K562 (cell line): ENCODE data around the gene KCNK3. TPM values are rescaled to one million over a fixed set of nuclear protein-coding genes. Genes with fewer than 3 reads are reported as not detected.

Experiments
- ARID1B ChIP-seq: fragments of 450-650 bp; IDR thresholded peaks from 2 replicates; pipeline ENCODE4 v1.6.1; 2016; ENCODE audit warnings: antibody characterized with exemption, mild to moderate bottlenecking, inconsistent platforms
- DMBX1 ChIP-seq: fragments of 250-450 bp; sonication (Bioruptor Pico); IDR thresholded peaks from 2 replicates; pipeline ENCODE4 v1.8.0; 2022; ENCODE audit warnings: inconsistent platforms, mild to moderate bottlenecking, moderate library complexity, borderline replicate concordance
- FOS ChIP-seq: IDR thresholded peaks from 3 replicates; pipeline ENCODE4 v1.6.1; 2011; ENCODE audit not compliant: insufficient read length; ENCODE audit errors: extremely low read depth
- MCM7 ChIP-seq, 2 experiments: fragments of 450-650 bp; IDR thresholded peaks; 2 replicates each; pipeline ENCODE4 v1.6.1; 2016 to 2018
- MYC ChIP-seq, 2 experiments: fragments of 250-450 bp in 1 of 2; sonication (Bioruptor Pico) in 1 of 2; IDR thresholded peaks; 2 replicates each; pipeline versions ENCODE4 v1.5.1 to v1.6.1; 2012 to 2021; ENCODE audit warnings: low read depth in 2 of 2, borderline replicate concordance in 1 of 2, improper control_type of control experiment in 1 of 2, low read length in 1 of 2, mild to moderate bottlenecking in 1 of 2, moderate library complexity in 1 of 2
- NFIC ChIP-seq: fragments of 450-650 bp; IDR thresholded peaks from 2 replicates; pipeline ENCODE4 v1.6.1; 2017; ENCODE audit warnings: mild to moderate bottlenecking, inconsistent platforms
- NR4A1 ChIP-seq, 2 experiments: fragments of 250-450 bp in 1 of 2; fragments of 450-650 bp in 1 of 2; sonication (Bioruptor Pico) in 1 of 2; IDR thresholded peaks; 2 replicates each; pipeline versions ENCODE4 v1.4.0 to v1.6.1; 2016 to 2020; ENCODE audit warnings: mild to moderate bottlenecking in 2 of 2, missing compliant biosample characterization in 1 of 2, missing genetic modification characterization in 1 of 2, moderate library complexity in 1 of 2
- PHF20 ChIP-seq: fragments of 450-650 bp; IDR thresholded peaks from 2 replicates; pipeline ENCODE4 v1.6.1; 2018; ENCODE audit not compliant: partially characterized antibody
- POLR2G ChIP-seq: fragments of 200-400 bp; formaldehyde crosslinking; IDR thresholded peaks from 2 replicates; pipeline ENCODE4 v1.6.1; 2017; ENCODE audit warnings: low read depth, mild to moderate bottlenecking, antibody characterized with exemption, low read length, moderate library complexity
- SIX5 ChIP-seq, 2 experiments: IDR thresholded peaks; 2 replicates each; pipeline ENCODE4 v1.6.1; 2011; ENCODE audit warnings: low read length in 2 of 2, borderline replicate concordance in 1 of 2, low read depth in 1 of 2, mild to moderate bottlenecking in 1 of 2, moderate library complexity in 1 of 2; ENCODE audit not compliant: insufficient read depth in 1 of 2
- TCF3 ChIP-seq: sonication (generic); formaldehyde crosslinking; IDR thresholded peaks from 2 replicates; pipeline ENCODE4 v1.4.0; 2020; ENCODE audit warnings: mild to moderate bottlenecking, missing genetic modification reagents
- U2AF1 ChIP-seq: fragments of 200-400 bp; formaldehyde crosslinking; optimal IDR thresholded peaks from 2 replicates; pipeline ENCODE3; 2017; ENCODE audit warnings: mild to moderate bottlenecking, low read depth, low read length, moderate library complexity
- ZNF175 ChIP-seq: fragments of 200-800 bp; sonication (Bioruptor generic); IDR thresholded peaks from 2 replicates; pipeline ENCODE4 v1.6.1; 2016; ENCODE audit warnings: low read depth, mild to moderate bottlenecking, missing genetic modification characterization, missing compliant biosample characterization
- ZNF23 ChIP-seq: fragments of 250-450 bp; sonication (Bioruptor Pico); IDR thresholded peaks from 2 replicates; pipeline ENCODE4 v1.4.0; 2020; ENCODE audit warnings: mild to moderate bottlenecking
- ZNF766 ChIP-seq: fragments of 200-800 bp; sonication (Bioruptor generic); conservative IDR thresholded peaks from 2 replicates; pipeline ENCODE4 v1.6.1; 2016; ENCODE audit warnings: missing genetic modification characterization, missing compliant biosample characterization
- polyA plus RNA-seq, 8 experiments: library from polyadenylated mRNA; depleted of rRNA in 4 of 8; stranded (reverse) in 5 of 8; unstranded in 3 of 8; fragments of >200 nt; fragmentation: Nextera tagmentation in 2 of 8; fragmentation: Illumina TruSeq in 1 of 8; extraction: Ambion mirVana in 2 of 8; extraction: Trizol in 1 of 8; gene quantifications; 2 replicates each; pipeline versions ENCODE4 v1.2.1 to v1.2.3, GENCODE V29; 2011 to 2014; ENCODE audit warnings: inconsistent platforms in 1 of 8, missing spikeins in 1 of 8
- total RNA-seq, 7 experiments: library from RNA; depleted of rRNA in 6 of 7; stranded (reverse); fragments of >200 nt in 6 of 7; fragmentation: Illumina TruSeq in 2 of 7; extraction: Trizol in 2 of 7; gene quantifications; 2 replicates each; pipeline versions ENCODE4 v1.2.1 to v1.2.3, GENCODE V29; 2011 to 2021; ENCODE audit warnings: low replicate concordance in 1 of 7
- TF ChIP-seq, protein P1 (sequence below), 3 experiments: IDR thresholded peaks in 2 of 3; conservative IDR thresholded peaks in 1 of 3; 2 replicates each; pipeline ENCODE4 v1.5.1; 2011 to 2012; ENCODE audit warnings: low read length in 3 of 3, mild to moderate bottlenecking in 3 of 3, control low read depth in 2 of 3, improper control_type of control experiment in 1 of 3, inconsistent platforms in 1 of 3, low read depth in 1 of 3, mixed read lengths in 1 of 3, moderate library complexity in 1 of 3; ENCODE audit not compliant: insufficient read depth in 2 of 3
- TF ChIP-seq, protein P2 (sequence below): fragments of 450-650 bp; IDR thresholded peaks from 2 replicates; pipeline ENCODE4 v1.6.1; 2017; ENCODE audit warnings: antibody characterized with exemption, mild to moderate bottlenecking

The KCNK3 gene
- total and polyA plus RNA-seq, 9 of the 15 experiments (the other 6 are each of a cell fraction or from before 2014, with no cell fraction given): 0.01 to 0.20 (median 0.07) TPM; not detected in 5

DNA sequence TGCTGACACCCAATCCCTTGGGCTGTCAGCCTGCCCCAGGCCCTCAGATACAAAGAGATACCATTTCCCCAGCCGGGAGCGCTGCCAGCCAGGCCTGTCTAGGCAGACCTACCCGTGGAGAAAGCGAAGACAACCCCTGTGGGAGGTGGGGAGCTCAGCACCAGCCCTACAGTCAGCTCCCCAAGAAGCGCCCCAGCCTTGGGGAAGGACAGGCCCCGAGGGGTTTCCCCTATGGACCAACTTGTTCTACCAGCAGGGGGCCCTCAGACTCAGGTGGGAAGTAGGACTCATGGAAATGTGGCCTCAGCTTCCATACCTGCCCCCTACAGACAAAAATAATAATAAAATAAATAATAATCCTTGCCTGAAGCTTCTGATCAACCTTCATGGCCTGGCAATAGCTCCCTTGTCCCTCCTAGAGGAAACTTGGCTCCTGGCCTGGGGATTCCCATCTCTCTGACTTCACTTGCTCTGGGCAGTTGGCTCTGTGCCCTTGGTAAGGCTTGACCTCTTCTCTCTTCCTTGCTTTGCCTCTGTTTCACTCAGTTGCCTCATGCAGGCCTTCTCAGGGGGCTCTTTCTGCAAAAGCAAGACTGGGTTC, 78.6 kb downstream of the KCNK3 start (continued):
- TF ChIP-seq ZNF175 (CRISPR knock-in tag): peak; percentile 44; the same call in 1 of the 2 replicates
- TF ChIP-seq ZNF766 (CRISPR knock-in tag): no peak; the same call in 1 of the 2 replicates
- no peak for TF ChIP-seq FOS
- TF ChIP-seq PHF20: no peak
- TF ChIP-seq SIX5 (IDR thresholded peaks at IDR 0.05; ENCODE audit: borderline replicate concordance in 1 of 2, insufficient read depth in 1 of 2, low read depth in 1 of 2, low read length in 2 of 2): no peak
- TF ChIP-seq NFIC: peak; percentile 67
- 0 out of 2 replicates have a peak, but pooled peaks have one; percentile 38 for TF ChIP-seq DMBX1 (CRISPR knock-in tag)
- TF ChIP-seq U2AF1: no peak
- TF ChIP-seq, protein P1, sequence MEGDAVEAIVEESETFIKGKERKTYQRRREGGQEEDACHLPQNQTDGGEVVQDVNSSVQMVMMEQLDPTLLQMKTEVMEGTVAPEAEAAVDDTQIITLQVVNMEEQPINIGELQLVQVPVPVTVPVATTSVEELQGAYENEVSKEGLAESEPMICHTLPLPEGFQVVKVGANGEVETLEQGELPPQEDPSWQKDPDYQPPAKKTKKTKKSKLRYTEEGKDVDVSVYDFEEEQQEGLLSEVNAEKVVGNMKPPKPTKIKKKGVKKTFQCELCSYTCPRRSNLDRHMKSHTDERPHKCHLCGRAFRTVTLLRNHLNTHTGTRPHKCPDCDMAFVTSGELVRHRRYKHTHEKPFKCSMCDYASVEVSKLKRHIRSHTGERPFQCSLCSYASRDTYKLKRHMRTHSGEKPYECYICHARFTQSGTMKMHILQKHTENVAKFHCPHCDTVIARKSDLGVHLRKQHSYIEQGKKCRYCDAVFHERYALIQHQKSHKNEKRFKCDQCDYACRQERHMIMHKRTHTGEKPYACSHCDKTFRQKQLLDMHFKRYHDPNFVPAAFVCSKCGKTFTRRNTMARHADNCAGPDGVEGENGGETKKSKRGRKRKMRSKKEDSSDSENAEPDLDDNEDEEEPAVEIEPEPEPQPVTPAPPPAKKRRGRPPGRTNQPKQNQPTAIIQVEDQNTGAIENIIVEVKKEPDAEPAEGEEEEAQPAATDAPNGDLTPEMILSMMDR (IDR thresholded peaks at IDR 0.05 in 2 of 3, conservative IDR thresholded peaks at IDR 0.05 in 1 of 3; ENCODE audit: insufficient read depth in 2 of 3, low read depth in 1 of 3, low read length in 3 of 3): peak; percentile 75 to 96 (median 82)
- 0 out of 2 replicates have a peak, but pooled peaks have one; percentile 22 for TF ChIP-seq ARID1B
- peak; percentile 47; the same call in 1 of the 2 replicates for TF ChIP-seq POLR2G
- peak; percentile 61; the same call in 1 of the 2 replicates for TF ChIP-seq MYC (IDR thresholded peaks at IDR 0.05; ENCODE audit: low read depth, low read length)
- no peak for TF ChIP-seq MYC (CRISPR knock-in tag; IDR thresholded peaks at IDR 0.05; ENCODE audit: borderline replicate concordance, low read depth)
- no peak for TF ChIP-seq TCF3 (CRISPR knock-in tag)
- TF ChIP-seq NR4A1 (CRISPR knock-in tag; IDR thresholded peaks at IDR 0.05): no peak
- TF ChIP-seq NR4A1 (tag; IDR thresholded peaks at IDR 0.05): no peak
- TF ChIP-seq MCM7 (IDR thresholded peaks at IDR 0.05): no peak
- TF ChIP-seq, protein P2, sequence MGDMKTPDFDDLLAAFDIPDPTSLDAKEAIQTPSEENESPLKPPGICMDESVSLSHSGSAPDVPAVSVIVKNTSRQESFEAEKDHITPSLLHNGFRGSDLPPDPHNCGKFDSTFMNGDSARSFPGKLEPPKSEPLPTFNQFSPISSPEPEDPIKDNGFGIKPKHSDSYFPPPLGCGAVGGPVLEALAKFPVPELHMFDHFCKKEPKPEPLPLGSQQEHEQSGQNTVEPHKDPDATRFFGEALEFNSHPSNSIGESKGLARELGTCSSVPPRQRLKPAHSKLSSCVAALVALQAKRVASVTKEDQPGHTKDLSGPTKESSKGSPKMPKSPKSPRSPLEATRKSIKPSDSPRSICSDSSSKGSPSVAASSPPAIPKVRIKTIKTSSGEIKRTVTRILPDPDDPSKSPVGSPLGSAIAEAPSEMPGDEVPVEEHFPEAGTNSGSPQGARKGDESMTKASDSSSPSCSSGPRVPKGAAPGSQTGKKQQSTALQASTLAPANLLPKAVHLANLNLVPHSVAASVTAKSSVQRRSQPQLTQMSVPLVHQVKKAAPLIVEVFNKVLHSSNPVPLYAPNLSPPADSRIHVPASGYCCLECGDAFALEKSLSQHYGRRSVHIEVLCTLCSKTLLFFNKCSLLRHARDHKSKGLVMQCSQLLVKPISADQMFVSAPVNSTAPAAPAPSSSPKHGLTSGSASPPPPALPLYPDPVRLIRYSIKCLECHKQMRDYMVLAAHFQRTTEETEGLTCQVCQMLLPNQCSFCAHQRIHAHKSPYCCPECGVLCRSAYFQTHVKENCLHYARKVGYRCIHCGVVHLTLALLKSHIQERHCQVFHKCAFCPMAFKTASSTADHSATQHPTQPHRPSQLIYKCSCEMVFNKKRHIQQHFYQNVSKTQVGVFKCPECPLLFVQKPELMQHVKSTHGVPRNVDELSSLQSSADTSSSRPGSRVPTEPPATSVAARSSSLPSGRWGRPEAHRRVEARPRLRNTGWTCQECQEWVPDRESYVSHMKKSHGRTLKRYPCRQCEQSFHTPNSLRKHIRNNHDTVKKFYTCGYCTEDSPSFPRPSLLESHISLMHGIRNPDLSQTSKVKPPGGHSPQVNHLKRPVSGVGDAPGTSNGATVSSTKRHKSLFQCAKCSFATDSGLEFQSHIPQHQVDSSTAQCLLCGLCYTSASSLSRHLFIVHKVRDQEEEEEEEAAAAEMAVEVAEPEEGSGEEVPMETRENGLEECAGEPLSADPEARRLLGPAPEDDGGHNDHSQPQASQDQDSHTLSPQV: peak; percentile 59
- no peak for TF ChIP-seq ZNF23 (CRISPR knock-in tag)
